Kidney (tissue), 14 donors: Measurements from ENCODE around the gene VTI1A. TPM values are rescaled to one million over a fixed set of nuclear protein-coding genes. Genes with fewer than 3 reads are reported as not detected.
"Not testable (repeated sequence)": the region's sequence is repeated elsewhere in the genome, so short reads cannot be mapped to it uniquely, and the experiment has no call there.

Experiments
- DNase-seq, 5 donors: peaks; one replicate each; pipeline ENCODE4 v3.0.0-alpha.2; 2013 to 2020
- FAIRE-seq: peaks from 2 replicates; lab custom pipeline; 2012; peaks lifted over from hg19 to GRCh38; lab: Jason Lieb, UNC
- H3K27ac ChIP-seq, 2 donors: one replicate each; pipeline ENCODE4 v1.7.0; 2013; ENCODE audit warnings: low read depth in 2 of 2, low read length in 2 of 2, inconsistent platforms in 1 of 2
- H3K27me3 ChIP-seq: one replicate; pipeline ENCODE4 v1.7.1; 2013; ENCODE audit warnings: low read length, inconsistent platforms; ENCODE audit not compliant: control insufficient read depth, insufficient read depth
- H3K36me3 ChIP-seq, 3 donors: one replicate each; pipeline versions ENCODE4 v1.7.0 to v1.7.1; 2013; ENCODE audit warnings: low read length in 3 of 3, control low read depth in 1 of 3, inconsistent platforms in 1 of 3; ENCODE audit not compliant: insufficient read depth in 3 of 3, control insufficient read depth in 2 of 3
- H3K4me1 ChIP-seq, 3 donors: one replicate each; pipeline versions ENCODE4 v1.7.0 to v1.7.1; 2013; ENCODE audit warnings: low read length in 3 of 3, inconsistent platforms in 1 of 3, low read depth in 1 of 3; ENCODE audit not compliant: control insufficient read depth in 2 of 3, insufficient read depth in 2 of 3
- H3K4me3 ChIP-seq, 3 donors: one replicate each; pipeline versions ENCODE4 v1.7.0 to v1.8.1; 2013; ENCODE audit warnings: low read length in 3 of 3, control low read depth in 1 of 3, inconsistent platforms in 1 of 3
- H3K9ac ChIP-seq, 3 donors: one replicate each; pipeline versions ENCODE4 v1.7.0 to v1.7.1; 2013; ENCODE audit warnings: low read length in 3 of 3, control low read depth in 1 of 3, inconsistent platforms in 1 of 3
- H3K9me3 ChIP-seq, 3 donors: one replicate each; pipeline versions ENCODE4 v1.7.0 to v1.7.1; 2013; ENCODE audit warnings: low read length in 3 of 3, control low read depth in 1 of 3, inconsistent platforms in 1 of 3; ENCODE audit not compliant: control insufficient read depth in 2 of 3, insufficient read depth in 1 of 3
- intact Hi-C: fragments of 100-400 bp; cut with DNase I; formaldehyde crosslinking; loops from one replicate; pipeline ENCODE4 v1.11.1; 2022
- polyA plus RNA-seq: library from polyadenylated mRNA; stranded (reverse); fragments of 350-450 nt; fragmentation: Illumina TruSeq; extraction: RNeasy Lipid Tissue Mini Kit (QIAGEN cat#74804); gene quantifications from one replicate; pipeline ENCODE4 v1.2.3, GENCODE V29; 2014; ENCODE audit warnings: low read depth, low replicate concordance; ENCODE audit not compliant: insufficient read depth
- total RNA-seq: library from RNA; stranded (reverse); fragmentation: NEBNext Ultra II Directional; extraction: Animal tissue kit (Norgen Biotek cat#: 25700); gene quantifications from one replicate; pipeline ENCODE4 v1.2.1, GENCODE V29; 2021
- TF ChIP-seq, protein P1 (sequence below): IDR thresholded peaks from 3 replicates; pipeline ENCODE4 v1.5.1; 2012; ENCODE audit warnings: mild to moderate bottlenecking, moderate library complexity, borderline replicate concordance; ENCODE audit not compliant: insufficient read depth; ENCODE audit errors: extremely low read depth
- donor health status: control.
- donor health status: control.
- donor health status: control.
- donor health status: control.
- donor health status: control.
- donor health status: DM: yes; HTN: yes; CAD: no.
- donor health status: Normal renal cell carcinoma (clear cell type).

VTI1A gene
- total and polyA plus RNA-seq, 2 donors from 2014 or later = 9.2 to 41.8 TPM

DNA sequence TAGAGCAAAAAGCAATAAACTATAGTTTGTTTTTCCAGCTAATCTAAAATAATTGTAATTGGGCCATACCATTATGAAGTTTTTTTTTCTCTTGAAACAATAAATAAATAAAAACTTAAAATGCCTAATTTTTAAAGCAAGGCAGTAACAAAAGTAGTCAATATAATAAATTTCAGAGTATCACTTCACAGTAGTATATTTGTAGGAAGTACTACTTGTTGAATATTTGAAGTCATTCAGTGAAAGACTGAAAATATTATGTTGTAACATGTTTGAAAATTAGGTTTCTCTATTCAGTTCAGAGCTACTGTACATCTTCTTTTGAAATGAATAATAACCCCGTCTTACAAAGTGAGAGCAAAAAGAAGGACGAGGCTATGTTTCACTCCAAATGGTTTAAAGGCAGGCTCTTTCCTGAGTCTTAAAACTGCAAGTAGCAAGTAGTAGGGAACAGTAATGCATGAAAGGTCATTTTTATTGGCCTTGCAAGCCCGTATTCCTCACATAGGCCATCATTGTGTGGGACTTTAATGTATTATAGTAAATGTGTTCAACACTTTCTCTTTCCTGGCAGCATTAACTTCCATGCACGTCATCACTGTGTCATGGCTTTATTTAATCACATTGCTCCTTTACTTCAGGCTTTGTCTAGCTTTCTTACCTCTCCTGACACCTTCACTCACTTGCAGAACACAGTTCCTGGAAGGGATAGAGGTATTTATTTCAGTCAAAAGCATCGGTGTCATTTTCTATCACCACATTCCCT is 141.4 kb downstream of the VTI1A start:
- Histone ChIP-seq H3K9ac (no peak overlapping the region), H3K9me3 (no peaks in the 10 kb centered on the region), H3K36me3 (peaks cover 0 to 2% (median 0%) of the 10 kb centered on the region in 3 donors), H3K27me3 (no peaks in the 10 kb centered on the region), H3K27ac (no peak overlapping the region), H3K4me1 (no peaks in the 10 kb centered on the region), H3K4me3 (no peak overlapping the region)
- TF ChIP-seq, protein P1, sequence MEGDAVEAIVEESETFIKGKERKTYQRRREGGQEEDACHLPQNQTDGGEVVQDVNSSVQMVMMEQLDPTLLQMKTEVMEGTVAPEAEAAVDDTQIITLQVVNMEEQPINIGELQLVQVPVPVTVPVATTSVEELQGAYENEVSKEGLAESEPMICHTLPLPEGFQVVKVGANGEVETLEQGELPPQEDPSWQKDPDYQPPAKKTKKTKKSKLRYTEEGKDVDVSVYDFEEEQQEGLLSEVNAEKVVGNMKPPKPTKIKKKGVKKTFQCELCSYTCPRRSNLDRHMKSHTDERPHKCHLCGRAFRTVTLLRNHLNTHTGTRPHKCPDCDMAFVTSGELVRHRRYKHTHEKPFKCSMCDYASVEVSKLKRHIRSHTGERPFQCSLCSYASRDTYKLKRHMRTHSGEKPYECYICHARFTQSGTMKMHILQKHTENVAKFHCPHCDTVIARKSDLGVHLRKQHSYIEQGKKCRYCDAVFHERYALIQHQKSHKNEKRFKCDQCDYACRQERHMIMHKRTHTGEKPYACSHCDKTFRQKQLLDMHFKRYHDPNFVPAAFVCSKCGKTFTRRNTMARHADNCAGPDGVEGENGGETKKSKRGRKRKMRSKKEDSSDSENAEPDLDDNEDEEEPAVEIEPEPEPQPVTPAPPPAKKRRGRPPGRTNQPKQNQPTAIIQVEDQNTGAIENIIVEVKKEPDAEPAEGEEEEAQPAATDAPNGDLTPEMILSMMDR = no peak
- intact Hi-C loops = no loop called here
- DNase-seq (no peak), FAIRE-seq (peak; percentile 8)

DNA sequence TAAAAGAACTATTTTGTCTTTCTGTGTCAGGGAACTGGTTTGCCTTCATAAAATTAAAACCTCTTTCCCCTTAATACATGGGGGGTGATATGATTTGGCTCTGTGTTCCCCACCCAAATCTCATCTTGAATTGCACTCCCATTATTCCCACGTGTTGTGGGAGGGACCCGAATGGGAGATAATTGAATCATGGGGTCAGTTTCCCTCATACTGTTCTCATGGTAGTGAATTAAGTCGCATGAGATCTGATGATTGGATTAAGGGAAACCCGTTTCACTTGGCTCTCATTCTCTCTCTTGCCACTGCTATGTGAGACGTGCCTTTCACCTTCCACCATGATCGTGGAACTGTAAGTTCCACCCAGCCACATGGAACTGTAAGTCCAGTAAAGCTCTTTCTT is 142.1 kb downstream of the VTI1A start:
- FAIRE-seq (no peak), DNase-seq (no peak)
- Histone ChIP-seq H3K4me3 (no peak overlapping the region), H3K27ac (no peak overlapping the region), H3K9me3 (no peaks in the 10 kb centered on the region), H3K9ac (no peak overlapping the region), H3K36me3 (peaks cover 0 to 2% (median 0%) of the 10 kb centered on the region in 3 donors), H3K27me3 (no peaks in the 10 kb centered on the region), H3K4me1 (no peaks in the 10 kb centered on the region)
- TF ChIP-seq, protein P1 = no peak
- intact Hi-C loops = no loop called here

DNA sequence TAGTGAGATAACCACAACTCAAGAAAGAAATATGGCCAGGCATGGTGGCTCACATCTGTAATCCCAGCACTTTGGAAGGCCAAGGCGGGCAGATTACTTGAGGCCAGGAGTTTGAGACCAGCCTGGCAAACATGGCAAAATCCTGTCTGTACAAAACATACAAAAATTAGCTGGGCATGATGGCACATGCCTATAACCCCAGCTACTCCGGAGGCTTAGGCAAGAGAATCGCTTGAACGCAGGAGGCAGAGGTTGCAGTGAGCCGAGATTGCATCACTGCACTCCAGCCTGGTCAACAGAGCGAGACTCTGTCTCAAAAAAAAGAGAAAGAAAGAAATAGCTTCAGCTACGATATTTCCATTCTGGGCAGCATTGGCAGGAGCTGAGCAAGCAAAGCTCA is 143.8 kb downstream of the VTI1A start:
- H3K27me3 ChIP-seq, H3K36me3 ChIP-seq, H3K27ac ChIP-seq, intact Hi-C loops, H3K9ac ChIP-seq, H3K4me1 ChIP-seq, H3K9me3 ChIP-seq, DNase-seq, FAIRE-seq, H3K4me3 ChIP-seq: not testable (repeated sequence)

GRCh38 chr10:112593023-112593422 is 146.0 kb downstream of the VTI1A start:
- Histone ChIP-seq H3K4me1 (no peaks in the 10 kb centered on the region), H3K36me3 (peaks cover 0 to 2% (median 0%) of the 10 kb centered on the region in 3 donors), H3K9me3 (no peaks in the 10 kb centered on the region), H3K27me3 (no peaks in the 10 kb centered on the region), H3K4me3 (no peak overlapping the region), H3K9ac (no peak overlapping the region), H3K27ac (no peak overlapping the region)
- TF ChIP-seq, protein P1 = no peak
- DNase-seq (no peak), FAIRE-seq (no peak)
- intact Hi-C loops = no loop called here
